HCT116 (cell line): Measurements from ENCODE around the gene USP53. TPM values are rescaled to one million over a fixed set of nuclear protein-coding genes. Genes with fewer than 3 reads are reported as not detected.

Experiments
- ATAC-seq: fragments of 200-7000 bp; cut with Tn5 transposase; 2 replicates; pipeline ENCODE4 v1.9.1; 2020; ENCODE audit warnings: mild to moderate bottlenecking, moderate library complexity
- BruUV-seq: library from RNA; stranded (reverse); fragments of 400-500 nt; replicated peaks from 2 replicates; lab custom pipeline; 2021; lab: Mats Ljungman, UMichigan
- CTCF ChIA-PET: fragments of 300-600 bp; sonication (Branson Sonifier 250); formaldehyde crosslinking; loops from one replicate; lab custom pipeline; 2021; ENCODE audit warnings: antibody characterized with exemption; lab: Charles Lee
- POLR2A ChIA-PET: fragments of 300-600, 350-600 bp; sonication (Branson Sonifier 250); formaldehyde crosslinking; loops from one replicate; lab custom pipeline; 2021; ENCODE audit warnings: antibody characterized with exemption; lab: Charles Lee
- RAD21 ChIA-PET, 2 experiments: fragments of 300-600 bp; sonication (Branson Sonifier 250); formaldehyde crosslinking; loops; one replicate each; lab custom pipeline; 2023; ENCODE audit warnings: low total read pairs in 2 of 2; ENCODE audit not compliant: uncharacterized antibody in 2 of 2, unreplicated experiment in 2 of 2, low non-redundant PET in 1 of 2; lab: Charles Lee
- DNase-seq: peaks from one replicate; pipeline ENCODE4 v3.0.0-alpha.2; 2010; ENCODE audit warnings: low read depth, low spot score
- H2AFZ ChIP-seq: fragments of 200-600 bp; shearing (Covaris generic), sonication (generic); 2 replicates; pipeline ENCODE4 v1.6.1; 2017; ENCODE audit warnings: low read depth, mixed run types, mixed read lengths, antibody characterized with exemption, low read length; ENCODE audit not compliant: poor library complexity, severe bottlenecking
- H3K27ac ChIP-seq: 2 replicates; pipeline ENCODE4 v1.5.1; 2012; ENCODE audit warnings: low read depth, low read length
- H3K27me3 ChIP-seq: fragments of 200-600 bp; sonication (generic); 2 replicates; pipeline ENCODE4 v1.6.1; 2016; ENCODE audit warnings: mixed run types, low read length, mixed read lengths; ENCODE audit not compliant: insufficient read depth
- H3K36me3 ChIP-seq, 2 experiments: fragments of 200-500 bp in 1 of 2; fragments of 200-600 bp in 1 of 2; sonication (Bioruptor generic) in 1 of 2; sonication (generic) in 1 of 2; 2 replicates each; pipeline versions ENCODE4 v1.5.1 to v1.6.1; 2014 to 2016; ENCODE audit warnings: low read length in 2 of 2, inconsistent platforms in 1 of 2, mixed read lengths in 1 of 2, mixed run types in 1 of 2; ENCODE audit not compliant: insufficient read depth in 2 of 2, control insufficient read depth in 1 of 2
- H3K4me1 ChIP-seq, 2 experiments: fragments of 200-600 bp in 1 of 2; sonication (generic) in 1 of 2; 2 replicates each; pipeline versions ENCODE4 v1.5.1 to v1.6.1; 2012 to 2017; ENCODE audit warnings: low read length in 2 of 2, inconsistent platforms in 1 of 2, mild to moderate bottlenecking in 1 of 2, mixed read lengths in 1 of 2, mixed run types in 1 of 2, moderate library complexity in 1 of 2; ENCODE audit not compliant: insufficient read depth in 2 of 2, control insufficient read depth in 1 of 2
- H3K4me2 ChIP-seq: fragments of 200-600 bp; sonication (generic); 2 replicates; pipeline ENCODE4 v1.6.1; 2017; ENCODE audit warnings: mixed run types, low read length, mixed read lengths
- H3K4me3 ChIP-seq, 2 experiments: fragments of 200-600 bp in 1 of 2; sonication (generic) in 1 of 2; replicated peaks in 1 of 2; 2 replicates each; pipeline ENCODE4 v1.5.1; 2011 to 2016; ENCODE audit warnings: low read length in 2 of 2, control low read depth in 1 of 2, low read depth in 1 of 2, mild to moderate bottlenecking in 1 of 2, mixed read lengths in 1 of 2, mixed run types in 1 of 2
- H3K79me2 ChIP-seq: fragments of 200-600 bp; sonication (generic); 2 replicates; pipeline ENCODE4 v1.6.1; 2017; ENCODE audit warnings: mild to moderate bottlenecking, mixed run types, low read length, moderate library complexity, mixed read lengths; ENCODE audit not compliant: insufficient read depth
- H3K9ac ChIP-seq: fragments of 200-600 bp; sonication (generic); 2 replicates; pipeline ENCODE4 v1.6.1; 2016; ENCODE audit warnings: low read length, mixed read lengths
- H3K9me2 ChIP-seq: fragments of 200-600 bp; sonication (generic), shearing (Covaris generic); 2 replicates; pipeline ENCODE4 v1.6.1; 2017; ENCODE audit warnings: mixed run types, mild to moderate bottlenecking, moderate library complexity; ENCODE audit not compliant: insufficient read depth
- H3K9me3 ChIP-seq, 2 experiments: fragments of 200-500 bp in 1 of 2; fragments of 200-600 bp in 1 of 2; sonication (Bioruptor generic) in 1 of 2; sonication (generic) in 1 of 2; 2 replicates each; pipeline ENCODE4 v1.6.1; 2014 to 2017; ENCODE audit warnings: low read length in 2 of 2, mixed read lengths in 2 of 2, inconsistent platforms in 1 of 2, low read depth in 1 of 2, mild to moderate bottlenecking in 1 of 2, mixed run types in 1 of 2, moderate library complexity in 1 of 2; ENCODE audit not compliant: control insufficient read depth in 1 of 2, insufficient read depth in 1 of 2
- H4K20me1 ChIP-seq: fragments of 200-600 bp; sonication (generic), shearing (Covaris generic); 2 replicates; pipeline ENCODE4 v1.6.1; 2017; ENCODE audit warnings: mixed run types, mild to moderate bottlenecking, moderate library complexity; ENCODE audit not compliant: insufficient read depth
- CBX3 ChIP-seq: IDR thresholded peaks from 2 replicates; pipeline ENCODE4 v1.6.1; 2012; ENCODE audit warnings: low read depth
- CEBPB ChIP-seq: IDR thresholded peaks from 2 replicates; pipeline ENCODE4 v1.6.1; 2012; ENCODE audit warnings: low read depth
- EGR1 ChIP-seq: IDR thresholded peaks from 2 replicates; pipeline ENCODE4 v1.6.1; 2012; ENCODE audit warnings: low read depth
- ELF1 ChIP-seq: IDR thresholded peaks from 2 replicates; pipeline ENCODE4 v1.6.1; 2012; ENCODE audit warnings: low read depth, borderline replicate concordance
- EZH2 ChIP-seq: fragments of 200-600 bp; sonication (generic); IDR thresholded peaks from 2 replicates; pipeline ENCODE4 v1.6.1; 2017; ENCODE audit warnings: antibody characterized with exemption, mixed run types
- JUND ChIP-seq: IDR thresholded peaks from 2 replicates; pipeline ENCODE4 v1.6.1; 2012
- MAX ChIP-seq: IDR thresholded peaks from 2 replicates; pipeline ENCODE4 v1.6.1; 2012
- POLR2A ChIP-seq: IDR thresholded peaks from 2 replicates; pipeline ENCODE4 v1.7.0; 2011; ENCODE audit warnings: borderline replicate concordance; ENCODE audit not compliant: insufficient read depth, insufficient read length; ENCODE audit errors: extremely low read depth
- POLR2AphosphoS5 ChIP-seq: IDR thresholded peaks from 2 replicates; pipeline ENCODE4 v1.6.1; 2011; ENCODE audit warnings: mild to moderate bottlenecking, low read depth, low read length, moderate library complexity
- SP1 ChIP-seq: IDR thresholded peaks from 2 replicates; pipeline ENCODE4 v1.6.1; 2012; ENCODE audit warnings: low read depth
- SRF ChIP-seq: IDR thresholded peaks from 2 replicates; pipeline ENCODE4 v1.6.1; 2012; ENCODE audit warnings: low read depth
- TCF7L2 ChIP-seq: IDR thresholded peaks from 2 replicates; pipeline ENCODE4 v1.7.0; 2011; ENCODE audit warnings: borderline replicate concordance, inconsistent platforms; ENCODE audit not compliant: insufficient read depth, insufficient read length; ENCODE audit errors: extremely low read depth
- YY1 ChIP-seq: IDR thresholded peaks from 2 replicates; pipeline ENCODE4 v1.6.1; 2011; ENCODE audit warnings: low read length, low read depth, moderate library complexity, mild to moderate bottlenecking; ENCODE audit not compliant: insufficient replicate concordance; ENCODE audit errors: extremely low read depth
- ZBTB33 ChIP-seq: IDR thresholded peaks from 2 replicates; pipeline ENCODE4 v1.6.1; 2011; ENCODE audit warnings: mild to moderate bottlenecking, low read length, moderate library complexity; ENCODE audit not compliant: insufficient replicate concordance; ENCODE audit errors: extremely low read depth
- ZFX ChIP-seq: fragments of 450-650 bp; IDR thresholded peaks from 2 replicates; pipeline ENCODE4 v1.6.1; 2017
- ZNF274 ChIP-seq: fragments of 200-500 bp; sonication (Bioruptor generic); IDR thresholded peaks from 2 replicates; pipeline ENCODE4 v1.6.1; 2014; ENCODE audit warnings: mild to moderate bottlenecking, low read depth, low read length, inconsistent platforms
- intact Hi-C: fragments of 100-400 bp; cut with micrococcal nuclease; formaldehyde crosslinking; loops from 2 replicates; pipeline ENCODE4 v1.10.0; 2022
- total RNA-seq: library from RNA; stranded (reverse); gene quantifications from one replicate; pipeline ENCODE4 v1.2.1, GENCODE V29; 2021; ENCODE audit not compliant: unreplicated experiment

The USP53 gene
- total RNA-seq, 1 experiment from 2014 or later: 22.0 TPM

DNA sequence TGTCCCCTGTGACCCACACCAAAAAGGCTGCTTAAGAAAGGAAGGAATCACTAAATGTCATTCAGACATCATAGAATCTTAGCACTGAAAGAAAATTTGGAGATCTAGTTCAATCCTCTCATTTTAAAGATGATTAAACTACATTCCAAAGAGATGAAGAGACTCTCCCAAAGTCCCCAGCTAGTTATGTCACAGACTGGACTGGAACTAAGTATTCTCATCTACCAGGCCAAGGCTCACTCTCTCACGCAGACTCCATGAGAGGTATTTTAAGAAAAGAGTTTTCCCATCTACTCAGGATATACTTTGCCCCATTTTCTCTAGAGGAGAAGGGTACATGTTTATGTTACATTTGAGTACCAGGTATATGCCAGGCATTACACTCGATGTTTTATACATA, 102.5 kb downstream of the USP53 start:
- Histone ChIP-seq H2AFZ (no peak overlapping the region), H3K4me2 (no peak overlapping the region), H3K9ac (no peak overlapping the region), H3K4me1 (no peaks in the 10 kb centered on the region), H3K9me3 (no peaks in the 10 kb centered on the region), H3K27ac (no peak overlapping the region), H3K27me3 (no peaks in the 10 kb centered on the region), H3K4me3 (no peak overlapping the region), H4K20me1 (no peaks in the 10 kb centered on the region), H3K9me2 (no peaks in the 10 kb centered on the region), H3K36me3 (no peaks in the 10 kb centered on the region), H3K79me2 (no peaks in the 10 kb centered on the region)
- CTCF ChIA-PET: no interaction called here
- intact Hi-C loops: no loop called here
- no peak for TF ChIP-seq JUND
- TF ChIP-seq SP1: no peak
- TF ChIP-seq POLR2A: no peak
- TF ChIP-seq ZFX: no peak
- TF ChIP-seq POLR2AphosphoS5: no peak
- TF ChIP-seq ELF1: no peak
- TF ChIP-seq YY1: no peak
- TF ChIP-seq EGR1: no peak
- no peak for TF ChIP-seq CEBPB
- TF ChIP-seq ZBTB33: no peak
- no peak for TF ChIP-seq SRF
- TF ChIP-seq ZNF274: no peak
- no peak for TF ChIP-seq EZH2
- no peak for TF ChIP-seq MAX
- TF ChIP-seq CBX3: no peak
- TF ChIP-seq TCF7L2: no peak
- POLR2A ChIA-PET: no interaction called here
- no TSS peak for BruUV-seq
- RAD21 ChIA-PET: no interaction called here
- DNase-seq: no peak
- no peak for ATAC-seq
